Upper lobe of left lung (tissue), 4 donors: ENCODE measurements around the gene CUL2.
"Not testable (repeated sequence)": the region's sequence is repeated elsewhere in the genome, so short reads cannot be mapped to it uniquely, and the experiment has no call there.

Experiments
- EP300 ChIP-seq, 4 donors: sonication (generic); formaldehyde crosslinking; IDR thresholded peaks; one replicate each; pipeline ENCODE4 v1.5.1; 2017; ENCODE audit warnings: antibody characterized with exemption in 4 of 4, control low read depth in 2 of 4
- POLR2A ChIP-seq, 4 donors: fragments of 450-650 bp; IDR thresholded peaks; one replicate each; pipeline ENCODE4 v1.5.1; 2016 to 2017; ENCODE audit warnings: antibody characterized with exemption in 4 of 4, mild to moderate bottlenecking in 2 of 4
- TF ChIP-seq, protein P1 (sequence below), 6 experiments: fragments of 450-650 bp in 4 of 6; fragments of 200-600 bp in 2 of 6; sonication (generic) in 2 of 6; IDR thresholded peaks; one replicate each; pipeline ENCODE4 v1.5.1; 2016 to 2019; ENCODE audit warnings: antibody characterized with exemption in 6 of 6

DNA sequence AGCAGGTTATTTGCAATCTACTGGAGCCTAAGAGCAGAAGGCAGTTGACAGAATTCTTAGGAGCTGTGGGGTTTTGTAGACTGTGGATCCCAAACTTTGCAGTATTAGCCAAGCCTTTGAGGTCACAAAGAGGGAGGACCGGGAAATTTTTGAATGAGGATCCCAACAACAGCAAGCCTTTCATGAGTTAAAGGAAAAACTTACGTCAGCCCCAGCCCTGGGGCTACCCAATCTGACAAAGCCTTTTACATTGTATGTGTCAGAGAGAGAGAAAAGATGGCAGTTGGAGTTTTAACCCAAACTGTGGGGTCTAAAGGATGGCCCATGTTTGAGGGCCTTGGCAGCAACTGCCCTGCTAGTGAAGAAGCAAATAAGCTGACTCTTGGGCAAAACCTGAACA, 117.5 kb downstream of the CUL2 start:
- TF ChIP-seq, protein P1, sequence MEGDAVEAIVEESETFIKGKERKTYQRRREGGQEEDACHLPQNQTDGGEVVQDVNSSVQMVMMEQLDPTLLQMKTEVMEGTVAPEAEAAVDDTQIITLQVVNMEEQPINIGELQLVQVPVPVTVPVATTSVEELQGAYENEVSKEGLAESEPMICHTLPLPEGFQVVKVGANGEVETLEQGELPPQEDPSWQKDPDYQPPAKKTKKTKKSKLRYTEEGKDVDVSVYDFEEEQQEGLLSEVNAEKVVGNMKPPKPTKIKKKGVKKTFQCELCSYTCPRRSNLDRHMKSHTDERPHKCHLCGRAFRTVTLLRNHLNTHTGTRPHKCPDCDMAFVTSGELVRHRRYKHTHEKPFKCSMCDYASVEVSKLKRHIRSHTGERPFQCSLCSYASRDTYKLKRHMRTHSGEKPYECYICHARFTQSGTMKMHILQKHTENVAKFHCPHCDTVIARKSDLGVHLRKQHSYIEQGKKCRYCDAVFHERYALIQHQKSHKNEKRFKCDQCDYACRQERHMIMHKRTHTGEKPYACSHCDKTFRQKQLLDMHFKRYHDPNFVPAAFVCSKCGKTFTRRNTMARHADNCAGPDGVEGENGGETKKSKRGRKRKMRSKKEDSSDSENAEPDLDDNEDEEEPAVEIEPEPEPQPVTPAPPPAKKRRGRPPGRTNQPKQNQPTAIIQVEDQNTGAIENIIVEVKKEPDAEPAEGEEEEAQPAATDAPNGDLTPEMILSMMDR (IDR thresholded peaks at IDR 0.05): not testable (repeated sequence)
- TF ChIP-seq EP300, POLR2A (IDR thresholded peaks at IDR 0.05): not testable (repeated sequence)
